Measurements from ENCODE around the gene KCNN3.

The KCNN3 gene

GRCh38 chr1:154813846-154814505, 56.1 kb downstream of the KCNN3 start:
- DNase-seq: no peak

GRCh38 chr1:154813300-154813816, 56.7 kb downstream of the KCNN3 start:
- DNase-seq: peak; percentile 55

- DNase-seq: no peak
Measured at GRCh38 chr1:154812877-154813276, 57.2 kb downstream of the KCNN3 start.

- no peak for DNase-seq
Measured at GRCh38 chr1:154810571-154810970, 59.5 kb downstream of the KCNN3 start.

- no peak for DNase-seq
Measured at GRCh38 chr1:154809436-154810413, 60.4 kb downstream of the KCNN3 start.

- no peak for DNase-seq
Measured at GRCh38 chr1:154808909-154809262, 61.2 kb downstream of the KCNN3 start.

- DNase-seq: no peak
Measured at GRCh38 chr1:154808261-154808908, 61.7 kb downstream of the KCNN3 start.

GRCh38 chr1:154807048-154807591, 63.0 kb downstream of the KCNN3 start:
- peak; percentile 41 for DNase-seq

GRCh38 chr1:154806333-154806732, 63.7 kb downstream of the KCNN3 start:
- DNase-seq: no peak

GRCh38 chr1:154802982-154803920, 66.8 kb downstream of the KCNN3 start:
- no peak for DNase-seq

GRCh38 chr1:154802336-154802969, 67.6 kb downstream of the KCNN3 start:
- no peak for DNase-seq

- no peak for DNase-seq
Measured at GRCh38 chr1:154801234-154802011, 68.7 kb downstream of the KCNN3 start.

- DNase-seq: no peak
Measured at GRCh38 chr1:154799188-154799587, 70.9 kb downstream of the KCNN3 start.

GRCh38 chr1:154798645-154799044, 71.4 kb downstream of the KCNN3 start:
- no peak for DNase-seq

GRCh38 chr1:154797175-154797574, 72.9 kb downstream of the KCNN3 start:
- DNase-seq: no peak

GRCh38 chr1:154796303-154796892, 73.7 kb downstream of the KCNN3 start:
- DNase-seq: no peak

- no peak for DNase-seq
Measured at GRCh38 chr1:154794608-154795007, 75.5 kb downstream of the KCNN3 start.

- DNase-seq: no peak
Measured at GRCh38 chr1:154793685-154794084, 76.4 kb downstream of the KCNN3 start.

GRCh38 chr1:154792899-154793298, 77.2 kb downstream of the KCNN3 start:
- DNase-seq: no peak

All from retina (tissue), 1 donor.